Stimulated activated CD8-positive, alpha-beta memory T cell treated with anti-CD3 and anti-CD28 coated beads, Interleukin-15, amount 100 ng/mL, for 1 hour (primary cell): ENCODE measurements around the gene PCDHGA1.

Experiments
- DNase-seq: peaks from one replicate; pipeline ENCODE4 v3.0.0-alpha.2; 2020; ENCODE audit warnings: low read depth

Gene PCDHGA1

GRCh38 chr5:141441571-141442170 lies 111.4 kb downstream of the PCDHGA1 start:
- DNase-seq: no peak

- DNase-seq: no peak
These were observed 135.0 kb downstream of the PCDHGA1 start for GRCh38 chr5:141465351-141465750.

GRCh38 chr5:141475625-141476131 lies 145.4 kb downstream of the PCDHGA1 start, which contains the start of gene PCDHGC3:
TSS of gene PCDHGC3 (plus strand) at chr5:141475966. CDS start at chr5:141476117, 151 bp downstream.
- DNase-seq: no peak

GRCh38 chr5:141476132-141476911 lies 146.0 kb downstream of the PCDHGA1 start:
- DNase-seq: no peak

- no peak for DNase-seq
These were observed 146.8 kb downstream of the PCDHGA1 start for GRCh38 chr5:141477044-141477575.

- no peak for DNase-seq
These were observed 147.5 kb downstream of the PCDHGA1 start for GRCh38 chr5:141477815-141478214.

GRCh38 chr5:141478321-141478945 lies 148.1 kb downstream of the PCDHGA1 start:
- no peak for DNase-seq

GRCh38 chr5:141479776-141480175 lies 149.5 kb downstream of the PCDHGA1 start:
- DNase-seq: no peak

- no peak for DNase-seq
These were observed 153.6 kb downstream of the PCDHGA1 start for GRCh38 chr5:141483902-141484301.

GRCh38 chr5:141484310-141484640 lies 154.0 kb downstream of the PCDHGA1 start:
- no peak for DNase-seq

- no peak for DNase-seq
These were observed 154.5 kb downstream of the PCDHGA1 start, which contains the start of gene PCDHGC4 for GRCh38 chr5:141484641-141485311. TSS of gene PCDHGC4 (plus strand) at chr5:141485030. CDS start at chr5:141485174, 144 bp downstream.

- DNase-seq: no peak
These were observed 155.2 kb downstream of the PCDHGA1 start for GRCh38 chr5:141485321-141486055.

- DNase-seq: no peak
These were observed 155.8 kb downstream of the PCDHGA1 start for GRCh38 chr5:141486091-141486490.

- no peak for DNase-seq
These were observed 156.8 kb downstream of the PCDHGA1 start for GRCh38 chr5:141487131-141487530.

GRCh38 chr5:141488591-141489561 lies 158.6 kb downstream of the PCDHGA1 start, which contains the start of gene PCDHGC5:
TSS of gene PCDHGC5 (plus strand) at chr5:141489081. CDS start at chr5:141489241, 160 bp downstream.
- DNase-seq: no peak

- DNase-seq: no peak
These were observed 159.5 kb downstream of the PCDHGA1 start for GRCh38 chr5:141489841-141490240.

GRCh38 chr5:141490271-141490670 lies 160.0 kb downstream of the PCDHGA1 start:
- no peak for DNase-seq

GRCh38 chr5:141490771-141491170 lies 160.5 kb downstream of the PCDHGA1 start:
- no peak for DNase-seq

GRCh38 chr5:141491323-141492167 lies 161.2 kb downstream of the PCDHGA1 start:
- DNase-seq: no peak
